ENCODE data around the gene TRIM27.

The TRIM27 gene

GRCh38 chr6:28922821-28923317 is 916 bp downstream of the TRIM27 start:
- DNase-seq: no peak

GRCh38 chr6:28922004-28922820 is 1.6 kb downstream of the TRIM27 start:
- H3K4me1 Mint-ChIP-seq (ENCODE audit: low read depth): peaks cover 46% of the 10 kb centered on the region
- H3K4me3 Mint-ChIP-seq: peak overlapping the region; percentile 95
- H3K36me3 Mint-ChIP-seq (ENCODE audit: low read depth): peaks cover 60% of the 10 kb centered on the region
- DNase-seq: peak; percentile 40
- no peaks in the 10 kb centered on the region for H3K9me3 Mint-ChIP-seq
- H3K27ac Mint-ChIP-seq: peak overlapping the region; percentile 93
- no peaks in the 10 kb centered on the region for H3K27me3 Mint-ChIP-seq

More at GRCh38 chr6:28922821-28923317, 916 bp downstream of the TRIM27 start:
- Mint-ChIP-seq H3K4me3 (peak overlapping the region; percentile 95), H3K4me1 (ENCODE audit: low read depth) (peaks cover 44% of the 10 kb centered on the region), H3K27ac (peak overlapping the region; percentile 93), H3K36me3 (ENCODE audit: low read depth) (peaks cover 53% of the 10 kb centered on the region), H3K9me3 (no peaks in the 10 kb centered on the region), H3K27me3 (no peaks in the 10 kb centered on the region)

GRCh38 chr6:28920281-28920680 is 3.5 kb downstream of the TRIM27 start:
- Mint-ChIP-seq H3K4me3 (no peak overlapping the region), H3K36me3 (ENCODE audit: low read depth) (peaks cover 72% of the 10 kb centered on the region), H3K4me1 (ENCODE audit: low read depth) (peaks cover 52% of the 10 kb centered on the region), H3K27ac (peak overlapping the region; percentile 56), H3K27me3 (no peaks in the 10 kb centered on the region), H3K9me3 (no peaks in the 10 kb centered on the region)
- no peak for DNase-seq

- no peak overlapping the region for H3K4me3 Mint-ChIP-seq
- H3K36me3 Mint-ChIP-seq (ENCODE audit: low read depth): peaks cover 82% of the 10 kb centered on the region
- H3K4me1 Mint-ChIP-seq (ENCODE audit: low read depth): peaks cover 22% of the 10 kb centered on the region
- H3K27ac Mint-ChIP-seq: no peak overlapping the region
- DNase-seq: no peak
- no peaks in the 10 kb centered on the region for H3K27me3 Mint-ChIP-seq
- H3K9me3 Mint-ChIP-seq: no peaks in the 10 kb centered on the region
Observed at GRCh38 chr6:28914941-28915340, 8.8 kb downstream of the TRIM27 start.

GRCh38 chr6:28910901-28911690 is 12.7 kb downstream of the TRIM27 start:
- Mint-ChIP-seq H3K27me3 (no peaks in the 10 kb centered on the region), H3K4me3 (no peak overlapping the region), H3K36me3 (ENCODE audit: low read depth) (peaks cover 86% of the 10 kb centered on the region), H3K4me1 (ENCODE audit: low read depth) (peaks cover 15% of the 10 kb centered on the region), H3K9me3 (no peaks in the 10 kb centered on the region), H3K27ac (peak overlapping the region; percentile 12)
- DNase-seq: no peak

GRCh38 chr6:28907394-28907793 is 16.4 kb downstream of the TRIM27 start:
- peak overlapping the region; percentile 53 for H3K27ac Mint-ChIP-seq

GRCh38 chr6:28906669-28907068 is 17.1 kb downstream of the TRIM27 start:
- Mint-ChIP-seq H3K36me3 (ENCODE audit: low read depth) (peaks cover 98% of the 10 kb centered on the region), H3K27me3 (no peaks in the 10 kb centered on the region), H3K4me1 (ENCODE audit: low read depth) (peaks cover 14% of the 10 kb centered on the region), H3K9me3 (no peaks in the 10 kb centered on the region), H3K27ac (peak overlapping the region; percentile 53), H3K4me3 (no peak overlapping the region)
- no peak for DNase-seq

More at GRCh38 chr6:28907394-28907793, 16.4 kb downstream of the TRIM27 start:
- Mint-ChIP-seq H3K4me1 (ENCODE audit: low read depth) (peaks cover 14% of the 10 kb centered on the region), H3K36me3 (ENCODE audit: low read depth) (peaks cover 97% of the 10 kb centered on the region), H3K9me3 (no peaks in the 10 kb centered on the region), H3K4me3 (no peak overlapping the region), H3K27me3 (no peaks in the 10 kb centered on the region)
- DNase-seq: no peak

- H3K36me3 Mint-ChIP-seq (ENCODE audit: low read depth): peaks cover 93% of the 10 kb centered on the region
- H3K27ac Mint-ChIP-seq: no peak overlapping the region
- H3K4me3 Mint-ChIP-seq: no peak overlapping the region
- H3K4me1 Mint-ChIP-seq (ENCODE audit: low read depth): peaks cover 13% of the 10 kb centered on the region
- H3K27me3 Mint-ChIP-seq: no peaks in the 10 kb centered on the region
- no peak for DNase-seq
- no peaks in the 10 kb centered on the region for H3K9me3 Mint-ChIP-seq
Observed at GRCh38 chr6:28903686-28904085, 20.1 kb downstream of the TRIM27 start.

- peaks cover 78% of the 10 kb centered on the region for H3K36me3 Mint-ChIP-seq (ENCODE audit: low read depth)
Observed at GRCh38 chr6:28901831-28902230, 22.0 kb downstream of the TRIM27 start.

GRCh38 chr6:28900577-28901256 is 23.1 kb downstream of the TRIM27 start:
- H3K36me3 Mint-ChIP-seq (ENCODE audit: low read depth): peaks cover 80% of the 10 kb centered on the region
- no peak for DNase-seq
- H3K27ac Mint-ChIP-seq: no peak overlapping the region
- peaks cover 10% of the 10 kb centered on the region for H3K4me1 Mint-ChIP-seq (ENCODE audit: low read depth)
- H3K27me3 Mint-ChIP-seq: peaks cover 3% of the 10 kb centered on the region
- H3K4me3 Mint-ChIP-seq: no peak overlapping the region
- H3K9me3 Mint-ChIP-seq: no peaks in the 10 kb centered on the region

More at GRCh38 chr6:28901831-28902230, 22.0 kb downstream of the TRIM27 start:
- no peaks in the 10 kb centered on the region for H3K27me3 Mint-ChIP-seq
- H3K9me3 Mint-ChIP-seq: no peaks in the 10 kb centered on the region
- no peak for DNase-seq
- no peak overlapping the region for H3K27ac Mint-ChIP-seq
- H3K4me1 Mint-ChIP-seq (ENCODE audit: low read depth): peaks cover 10% of the 10 kb centered on the region
- no peak overlapping the region for H3K4me3 Mint-ChIP-seq

- no peaks in the 10 kb centered on the region for H3K9me3 Mint-ChIP-seq
- peaks cover 62% of the 10 kb centered on the region for H3K36me3 Mint-ChIP-seq (ENCODE audit: low read depth)
- peak overlapping the region; percentile 64 for H3K27ac Mint-ChIP-seq
- no peak for DNase-seq
- H3K4me1 Mint-ChIP-seq (ENCODE audit: low read depth): peaks cover 16% of the 10 kb centered on the region
- H3K27me3 Mint-ChIP-seq: peaks cover 3% of the 10 kb centered on the region
- peak overlapping the region; percentile 15 for H3K4me3 Mint-ChIP-seq
Observed at GRCh38 chr6:28898710-28898965, 25.1 kb downstream of the TRIM27 start.

GRCh38 chr6:28897369-28897745 is 26.4 kb downstream of the TRIM27 start:
- Mint-ChIP-seq H3K9me3 (no peaks in the 10 kb centered on the region), H3K27ac (no peak overlapping the region), H3K36me3 (ENCODE audit: low read depth) (peaks cover 49% of the 10 kb centered on the region), H3K27me3 (peaks cover 3% of the 10 kb centered on the region), H3K4me3 (peak overlapping the region; percentile 94), H3K4me1 (ENCODE audit: low read depth) (peaks cover 16% of the 10 kb centered on the region)
- no peak for DNase-seq

- H3K9me3 Mint-ChIP-seq: no peaks in the 10 kb centered on the region
- H3K27me3 Mint-ChIP-seq: peaks cover 3% of the 10 kb centered on the region
- peak overlapping the region; percentile 94 for H3K4me3 Mint-ChIP-seq
- peak; percentile 59 for DNase-seq
- peaks cover 43% of the 10 kb centered on the region for H3K36me3 Mint-ChIP-seq (ENCODE audit: low read depth)
- H3K4me1 Mint-ChIP-seq (ENCODE audit: low read depth): peaks cover 16% of the 10 kb centered on the region
- H3K27ac Mint-ChIP-seq: peak overlapping the region; percentile 99
Observed at GRCh38 chr6:28896505-28897368, 27.0 kb downstream of the TRIM27 start.

Measured in activated T-cell treated with anti-CD3 and anti-CD28 coated beads, Interleukin-2, amount 50 U/mL, for 24 hours (primary cell).